ENCODE measurements around the gene SLC38A10. TPM values are rescaled to one million over a fixed set of nuclear protein-coding genes. Genes with fewer than 3 reads are reported as not detected.

Gene SLC38A10
- total RNA-seq, 1 experiment from 2014 or later: 43.8 TPM

- Histone ChIP-seq H2AFZ (ENCODE audit: low read length) (no peak overlapping the region), H3K18ac (ENCODE audit: insufficient read length, low read depth, low read length) (no peak overlapping the region), H2BK120ac (ENCODE audit: low read depth, low read length, poor library complexity, severe bottlenecking) (no peak overlapping the region), H3K4me1 (ENCODE audit: insufficient read depth, low read length) (no peaks in the 10 kb centered on the region), H3K79me1 (ENCODE audit: insufficient read depth, low read depth, low read length, poor library complexity, severe bottlenecking) (no peaks in the 10 kb centered on the region), H3K14ac (ENCODE audit: insufficient read depth, low read length) (no peak overlapping the region; the same call in 1 of the 2 replicates), H2BK5ac (ENCODE audit: insufficient read length, low read length) (no peak overlapping the region), H3K79me2 (ENCODE audit: insufficient read depth, low read length) (no peaks in the 10 kb centered on the region), H3K9ac (ENCODE audit: extremely low read depth, insufficient read length, low read length) (no peak overlapping the region), H2BK15ac (ENCODE audit: low read depth, low read length) (no peak overlapping the region), H3K56ac (ENCODE audit: insufficient read length, low read depth, low read length) (no peak overlapping the region), H3K4me2 (ENCODE audit: insufficient read depth, insufficient read length, low read length) (no peak overlapping the region), H4K91ac (ENCODE audit: insufficient read length, low read depth, low read length) (no peak overlapping the region), H2BK12ac (ENCODE audit: insufficient read length, low read depth, low read length) (no peak overlapping the region), H3K27ac (ENCODE audit: insufficient read length, low read depth, low read length) (no peak overlapping the region), H3T11ph (ENCODE audit: low read length) (no peak overlapping the region), H3K23ac (ENCODE audit: insufficient read length, low read depth, low read length) (no peak overlapping the region), H3K27me3 (ENCODE audit: insufficient read depth, low read length) (no peaks in the 10 kb centered on the region), H2AK5ac (ENCODE audit: insufficient read length, low read length) (no peak overlapping the region), H4K20me1 (ENCODE audit: control insufficient read depth, insufficient read depth, insufficient read length) (no peaks in the 10 kb centered on the region), H2BK20ac (ENCODE audit: low read depth, low read length, poor library complexity, severe bottlenecking) (no peak overlapping the region), H3K23me2 (ENCODE audit: insufficient read length, low read depth, low read length, poor library complexity, severe bottlenecking) (no peaks in the 10 kb centered on the region), H4K5ac (ENCODE audit: insufficient read length, low read depth, low read length) (no peak overlapping the region), H3K9me3 (ENCODE audit: control insufficient read depth, low read depth, low read length) (no peaks in the 10 kb centered on the region), H3K4ac (ENCODE audit: low read depth, low read length) (no peak overlapping the region), H4K8ac (replicated peaks; ENCODE audit: insufficient read length, low read depth, low read length) (no peak overlapping the region)
- Mint-ChIP-seq H3K36me3 (ENCODE audit: insufficient read depth in 1 of 3, low read depth in 3 of 3) (no peaks in the 10 kb centered on the region), H3K4me1 (peaks cover 20 to 53% of the 10 kb centered on the region in 2 experiments), H3K27ac (peak overlapping the region in 1 of 3 experiments; percentile 32; a peak in 1 of 7 replicates), H3K4me3 (no peak overlapping the region; a peak in 1 of 5 replicates), H3K9me3 (no peaks in the 10 kb centered on the region; a peak in 1 of 5 replicates), H3K27me3 (ENCODE audit: low read depth) (peaks cover 17% of the 10 kb centered on the region)
- no CpG with 5 or more reads among the region's 23 CpGs for WGBS (ENCODE audit: extremely low coverage, insufficient read length, low lambda C conversion rate)
- TF ChIP-seq, protein P1, sequence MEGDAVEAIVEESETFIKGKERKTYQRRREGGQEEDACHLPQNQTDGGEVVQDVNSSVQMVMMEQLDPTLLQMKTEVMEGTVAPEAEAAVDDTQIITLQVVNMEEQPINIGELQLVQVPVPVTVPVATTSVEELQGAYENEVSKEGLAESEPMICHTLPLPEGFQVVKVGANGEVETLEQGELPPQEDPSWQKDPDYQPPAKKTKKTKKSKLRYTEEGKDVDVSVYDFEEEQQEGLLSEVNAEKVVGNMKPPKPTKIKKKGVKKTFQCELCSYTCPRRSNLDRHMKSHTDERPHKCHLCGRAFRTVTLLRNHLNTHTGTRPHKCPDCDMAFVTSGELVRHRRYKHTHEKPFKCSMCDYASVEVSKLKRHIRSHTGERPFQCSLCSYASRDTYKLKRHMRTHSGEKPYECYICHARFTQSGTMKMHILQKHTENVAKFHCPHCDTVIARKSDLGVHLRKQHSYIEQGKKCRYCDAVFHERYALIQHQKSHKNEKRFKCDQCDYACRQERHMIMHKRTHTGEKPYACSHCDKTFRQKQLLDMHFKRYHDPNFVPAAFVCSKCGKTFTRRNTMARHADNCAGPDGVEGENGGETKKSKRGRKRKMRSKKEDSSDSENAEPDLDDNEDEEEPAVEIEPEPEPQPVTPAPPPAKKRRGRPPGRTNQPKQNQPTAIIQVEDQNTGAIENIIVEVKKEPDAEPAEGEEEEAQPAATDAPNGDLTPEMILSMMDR (conservative IDR thresholded peaks at IDR 0.05): no peak
- DNase-seq: peak; percentile 32
Observed at GRCh38 chr17:81332914-81333528, 37.9 kb upstream of the SLC38A10 start.

Measured in H9 (cell line).